GM11168 (cell line): ENCODE data around the gene IQUB.
"Not testable (repeated sequence)": the region's sequence is repeated elsewhere in the genome, so short reads cannot be mapped to it uniquely, and the experiment has no call there.

ENCODE experiments used
- in situ Hi-C: fragments of 300-500 bp; cut with MboI; formaldehyde crosslinking; loops from one replicate; pipeline ENCODE4 v1.12.0; 2022; ENCODE audit warnings: low sequenced_read_pairs; ENCODE audit not compliant: unreplicated experiment

IQUB gene

GRCh38 chr7:123498031-123498430 is 36.4 kb downstream of the IQUB start:
- in situ Hi-C loops, result no loop called here

- in situ Hi-C loops, result no loop called here
Measured at GRCh38 chr7:123494193-123494796, 40.1 kb downstream of the IQUB start.

GRCh38 chr7:123492485-123492884 is 41.9 kb downstream of the IQUB start:
- in situ Hi-C loops, result no loop called here

GRCh38 chr7:123485721-123486120 is 48.7 kb downstream of the IQUB start:
- in situ Hi-C loops, result no loop called here

GRCh38 chr7:123485187-123485586 is 49.2 kb downstream of the IQUB start:
- in situ Hi-C loops, result no loop called here

GRCh38 chr7:123484199-123484598 is 50.2 kb downstream of the IQUB start:
- in situ Hi-C loops, result no loop called here

- in situ Hi-C loops, result no loop called here
Measured at GRCh38 chr7:123480107-123480506, 54.3 kb downstream of the IQUB start.

- in situ Hi-C loops, result not testable (repeated sequence)
Measured at GRCh38 chr7:123478056-123478455, 56.3 kb downstream of the IQUB start.

- in situ Hi-C loops, result no loop called here
Measured at GRCh38 chr7:123472750-123473445, 61.5 kb downstream of the IQUB start.

GRCh38 chr7:123472327-123472726 is 62.1 kb downstream of the IQUB start:
- in situ Hi-C loops, result no loop called here

- in situ Hi-C loops, result no loop called here
Measured at GRCh38 chr7:123468303-123468702, 66.1 kb downstream of the IQUB start.

- in situ Hi-C loops, result no loop called here
Measured at GRCh38 chr7:123463890-123464289, 70.5 kb downstream of the IQUB start.

GRCh38 chr7:123460616-123461015 is 73.8 kb downstream of the IQUB start:
- in situ Hi-C loops, result no loop called here

- in situ Hi-C loops, result no loop called here
Measured at GRCh38 chr7:123455965-123456470, 78.4 kb downstream of the IQUB start.

GRCh38 chr7:123440101-123440548 is 94.3 kb downstream of the IQUB start:
- in situ Hi-C loops, result no loop called here

GRCh38 chr7:123439191-123439590 is 95.2 kb downstream of the IQUB start:
- in situ Hi-C loops, result no loop called here

GRCh38 chr7:123437447-123437995 is 96.9 kb downstream of the IQUB start:
- in situ Hi-C loops, result no loop called here

GRCh38 chr7:123435080-123435700 is 99.2 kb downstream of the IQUB start:
- in situ Hi-C loops, result no loop called here

- in situ Hi-C loops, result no loop called here
Measured at GRCh38 chr7:123433665-123434064, 100.7 kb downstream of the IQUB start.

- in situ Hi-C loops, result no loop called here
Measured at GRCh38 chr7:123432601-123433000, 101.8 kb downstream of the IQUB start.

- in situ Hi-C loops, result no loop called here
Measured at GRCh38 chr7:123431075-123431614, 103.2 kb downstream of the IQUB start.
